HG02970 (cell line): ENCODE results near the gene RNF11.

Experiments used
- ATAC-seq: cut with Tn5 transposase; IDR thresholded peaks from one replicate; pipeline ENCODE4 v1.9.1; 2021; ENCODE audit warnings: mild to moderate bottlenecking, moderate library complexity, moderate number of reproducible peaks; ENCODE audit not compliant: unreplicated experiment, low FRiP score

Gene RNF11

DNA sequence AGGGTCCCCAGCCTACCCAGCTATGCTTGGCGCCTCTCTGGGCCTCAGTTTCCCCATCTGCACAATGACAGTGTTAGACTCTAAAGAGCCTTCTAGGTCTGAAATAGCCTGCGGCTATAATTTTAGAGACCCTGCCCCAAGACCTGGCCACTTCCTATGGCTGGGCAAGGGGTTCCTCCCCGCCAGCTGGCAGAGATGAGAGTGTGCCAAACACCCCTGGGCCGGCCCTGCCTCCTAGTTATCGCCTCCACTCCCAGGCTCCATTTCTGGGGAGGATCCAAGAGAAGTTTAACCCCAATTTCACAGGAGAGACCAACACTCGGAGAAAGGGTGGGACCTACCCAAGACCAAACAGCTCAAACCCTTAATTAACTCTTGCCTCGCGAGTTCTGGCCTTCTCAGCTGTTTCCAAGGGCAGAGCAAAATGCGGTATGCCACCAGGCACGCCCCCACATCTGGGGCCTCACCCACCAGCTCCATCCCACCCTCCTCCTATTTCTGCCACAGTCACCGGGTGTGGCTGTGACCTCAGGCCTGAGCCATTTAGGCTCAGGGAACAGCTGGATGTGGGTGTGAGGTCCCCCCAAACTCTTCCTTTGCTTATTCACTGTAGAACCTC, 58.6 kb downstream of the RNF11 start:
- ATAC-seq, result no peak

DNA sequence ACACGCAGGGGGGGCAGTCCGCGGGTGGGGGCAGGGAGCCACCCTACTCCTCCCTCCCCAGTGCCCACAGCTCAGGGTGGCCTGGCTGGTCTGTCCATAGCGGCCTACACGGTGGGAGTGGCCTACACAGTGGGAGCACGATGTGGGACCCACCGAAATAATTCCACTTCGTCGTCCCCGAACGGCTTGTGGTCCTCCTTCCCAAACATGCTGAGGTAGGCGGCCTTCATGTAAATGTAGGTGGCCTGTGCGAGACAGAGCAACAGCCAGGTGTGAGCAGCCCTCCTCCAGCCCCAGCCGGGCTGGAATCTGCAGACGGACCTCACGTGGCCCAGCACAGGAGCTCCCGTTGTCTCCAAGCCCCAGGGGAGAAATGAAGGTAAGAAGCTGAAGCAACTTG, 59.9 kb downstream of the RNF11 start:
- no peak for ATAC-seq

DNA sequence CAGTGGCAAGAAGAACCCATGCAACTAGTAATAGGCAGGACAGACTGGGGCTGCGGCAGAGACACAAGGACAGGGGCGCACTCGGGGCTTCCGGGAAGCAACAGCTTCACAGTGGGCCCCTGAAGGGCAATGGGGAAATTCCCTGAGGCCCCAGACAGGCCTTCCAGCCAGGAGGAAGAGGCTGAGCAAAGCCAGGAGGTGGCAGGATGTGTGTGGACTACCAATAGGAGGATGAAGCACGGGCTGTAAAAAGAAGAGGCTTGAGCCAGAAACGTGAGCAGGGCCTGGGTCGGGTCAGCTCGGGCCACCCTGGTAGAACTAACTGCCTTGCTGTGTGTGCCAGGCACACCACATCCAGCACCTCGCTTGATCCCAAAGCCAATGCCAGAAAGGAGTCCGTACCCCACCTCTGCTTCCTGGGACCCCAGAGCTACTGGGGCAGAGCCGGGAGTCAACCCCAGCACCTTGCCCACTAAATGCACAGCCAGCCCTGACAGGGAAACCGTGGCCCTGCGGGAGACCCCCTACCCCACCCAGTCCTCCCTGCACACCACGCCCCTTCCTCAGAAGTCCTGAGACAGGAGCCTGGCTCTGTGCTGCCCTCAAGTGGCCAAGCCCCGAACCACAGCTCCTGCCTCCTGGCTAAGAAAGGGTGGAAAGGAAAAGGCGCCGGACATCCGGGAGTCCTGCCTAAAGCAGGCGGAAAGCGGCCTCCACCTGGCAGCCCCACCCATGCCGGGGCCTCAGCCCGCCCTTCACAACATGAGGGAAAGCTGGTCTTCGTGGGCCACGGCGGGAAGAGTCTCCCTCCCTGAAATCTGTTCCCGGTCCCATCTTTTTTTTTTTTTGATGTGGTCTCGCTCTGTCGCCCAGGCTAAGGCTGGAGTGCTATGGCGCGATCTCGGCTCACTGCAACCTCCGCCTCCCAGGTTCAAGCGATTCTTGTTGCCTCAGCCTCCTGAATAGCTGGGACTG, 60.6 kb downstream of the RNF11 start:
- no peak for ATAC-seq

DNA sequence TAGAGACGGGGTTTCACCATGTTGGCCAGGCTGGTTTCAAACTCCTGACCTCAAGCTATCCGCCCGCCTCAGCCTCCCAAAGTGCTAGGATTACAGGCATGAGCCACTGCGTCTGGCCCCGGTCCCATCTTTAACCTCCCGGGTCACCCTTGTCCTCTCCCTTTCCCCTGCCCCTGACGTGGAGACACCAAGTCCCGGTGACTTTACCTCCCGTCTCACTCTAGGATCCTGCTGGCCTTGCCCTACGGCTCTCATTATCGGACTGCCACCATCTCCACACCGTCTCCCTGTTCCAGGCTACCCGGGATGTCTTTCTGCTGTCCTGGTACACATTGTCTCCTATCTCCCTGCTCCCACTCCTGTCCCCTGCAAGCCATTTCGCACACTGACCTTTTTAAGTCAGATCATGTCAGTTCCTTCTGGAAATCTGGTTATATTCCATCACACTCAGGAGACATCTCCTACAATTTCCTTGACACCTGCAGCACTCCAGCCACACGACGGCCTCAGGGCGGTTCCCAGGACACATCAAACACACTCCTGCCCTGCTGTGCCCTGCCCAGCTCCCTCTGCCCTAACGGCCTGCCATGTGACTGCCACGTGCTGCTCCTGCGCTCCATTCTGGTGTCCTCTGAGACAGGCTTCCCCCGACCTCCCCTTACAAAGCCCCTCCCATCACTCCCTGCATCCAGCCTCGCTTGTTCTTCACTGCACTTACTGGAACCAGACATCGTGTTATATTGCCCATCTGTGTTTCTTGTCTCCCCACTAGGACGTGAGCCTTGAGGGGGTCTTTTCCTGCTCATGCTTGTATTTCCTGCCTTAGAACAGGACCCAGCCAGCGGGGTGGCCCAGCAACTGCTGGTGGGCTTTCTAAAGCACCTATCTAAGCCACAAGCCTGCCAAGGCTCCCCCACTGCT, 61.6 kb downstream of the RNF11 start:
- ATAC-seq, result no peak

DNA sequence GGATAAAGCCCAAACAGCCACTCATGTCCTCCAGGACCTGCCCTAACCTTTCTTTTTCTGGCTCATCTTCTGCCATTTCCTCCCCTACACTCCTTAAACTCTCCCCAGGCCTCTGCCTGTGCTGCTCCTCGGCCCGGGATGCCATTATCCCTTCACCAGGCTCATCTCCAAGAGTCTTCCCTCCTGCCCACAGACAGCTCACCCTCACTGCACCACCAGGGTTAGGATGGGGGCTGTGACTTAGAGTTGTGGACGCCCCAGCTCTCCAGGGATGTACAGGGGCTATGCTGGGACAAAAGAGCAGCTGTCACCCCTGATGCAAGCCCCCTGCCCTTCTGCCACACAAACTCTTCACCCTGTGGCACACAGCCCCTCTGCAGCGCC, 62.2 kb downstream of the RNF11 start:
- no peak for ATAC-seq

DNA sequence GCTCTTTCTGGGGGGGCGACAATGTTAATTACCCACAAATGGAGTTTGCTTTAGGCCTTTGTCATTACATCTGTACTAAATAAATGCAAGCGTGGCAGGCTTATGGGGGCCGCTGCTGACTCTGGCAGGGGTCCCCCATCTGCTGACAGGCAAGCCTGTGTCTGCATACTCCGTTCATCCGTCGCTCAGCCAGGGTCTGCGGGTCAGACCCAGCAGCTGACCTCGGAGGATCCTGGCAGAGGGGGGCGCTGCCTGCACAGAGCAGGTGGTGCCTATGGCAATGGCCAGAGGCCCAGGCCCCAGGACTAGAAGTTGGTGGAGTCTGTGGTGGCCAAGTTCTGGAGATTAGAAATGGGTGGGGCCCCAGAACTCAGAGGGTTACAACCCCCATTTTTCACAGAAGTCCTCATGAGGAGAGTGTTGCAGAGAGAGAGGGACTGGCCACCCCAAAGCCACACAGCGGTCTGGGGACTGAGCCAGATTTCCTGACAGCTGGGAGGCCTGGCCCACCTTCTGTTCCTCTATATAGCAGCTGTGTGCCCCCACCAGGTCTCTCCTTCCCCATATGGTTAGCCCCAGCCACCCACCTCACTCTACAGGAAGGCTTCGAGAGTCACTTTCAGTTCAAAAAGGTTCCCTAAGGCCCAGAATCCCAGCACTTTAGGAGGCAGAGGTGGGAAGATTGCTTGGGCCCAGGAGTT, 63.3 kb downstream of the RNF11 start:
- no peak for ATAC-seq

DNA sequence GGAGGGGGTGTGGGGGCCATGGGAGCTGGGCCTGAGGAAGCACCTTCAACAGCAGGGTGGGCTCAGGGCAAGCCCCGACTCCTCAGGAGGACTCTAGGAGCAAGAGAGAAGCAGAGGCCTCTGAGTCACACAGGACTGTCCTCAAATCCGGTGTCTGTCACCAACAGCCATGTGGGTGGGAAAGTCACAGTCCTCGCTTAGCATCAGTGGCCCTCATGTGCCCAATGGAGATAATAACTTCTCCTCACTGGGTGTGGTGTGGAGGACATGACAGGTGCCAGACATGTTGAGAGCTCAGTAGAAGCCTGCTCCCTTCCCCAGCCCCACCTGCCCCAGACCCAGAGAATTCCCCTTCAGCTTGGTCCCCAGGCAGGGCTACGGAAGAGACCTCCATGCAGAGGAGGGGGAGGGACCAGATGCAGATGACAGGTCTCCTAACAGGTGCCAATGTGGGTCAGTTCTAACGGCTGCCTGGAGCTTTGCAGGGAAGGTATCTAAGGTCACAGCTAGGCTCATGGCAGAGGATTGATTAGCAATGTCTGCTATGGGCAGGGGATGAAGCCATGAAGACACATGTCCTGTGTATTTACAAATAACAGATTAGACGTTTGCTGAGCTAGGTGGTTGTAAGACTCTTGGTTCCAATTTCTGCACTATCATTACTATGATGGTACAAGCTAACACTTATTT, 64.1 kb downstream of the RNF11 start:
- no peak for ATAC-seq

DNA sequence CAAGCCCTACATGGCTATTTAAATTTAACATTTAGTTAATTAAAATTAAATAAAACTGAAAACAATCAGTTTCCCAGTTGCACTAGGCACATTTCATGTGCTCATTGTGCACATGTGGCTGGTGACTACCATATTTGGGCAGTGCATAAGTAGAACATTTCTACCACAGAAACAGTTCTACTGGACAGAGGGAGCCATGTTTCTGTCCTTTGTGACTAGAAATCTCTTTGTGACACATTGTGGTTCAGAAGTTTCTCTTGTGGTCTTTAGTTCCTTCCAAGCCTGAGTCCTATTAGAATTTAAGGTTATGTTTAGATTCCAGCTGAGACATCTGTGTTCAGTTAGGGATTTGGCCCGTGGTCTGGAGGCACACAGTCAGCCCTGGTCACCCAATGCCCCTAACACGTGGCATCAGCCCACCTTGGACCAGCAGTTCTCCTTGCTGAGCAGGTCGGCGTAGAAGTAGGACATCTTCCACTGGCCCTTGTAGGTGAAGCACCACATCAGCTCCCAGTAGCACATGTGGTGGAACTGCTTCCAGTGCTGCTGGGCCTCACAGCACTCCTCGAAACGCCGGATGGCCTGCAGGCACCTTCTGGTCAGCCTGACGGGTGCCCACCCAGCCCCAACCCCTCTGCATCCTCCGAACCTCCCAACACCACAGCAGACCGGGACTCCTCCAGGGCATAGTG, 65.2 kb downstream of the RNF11 start:
- ATAC-seq, result no peak

DNA sequence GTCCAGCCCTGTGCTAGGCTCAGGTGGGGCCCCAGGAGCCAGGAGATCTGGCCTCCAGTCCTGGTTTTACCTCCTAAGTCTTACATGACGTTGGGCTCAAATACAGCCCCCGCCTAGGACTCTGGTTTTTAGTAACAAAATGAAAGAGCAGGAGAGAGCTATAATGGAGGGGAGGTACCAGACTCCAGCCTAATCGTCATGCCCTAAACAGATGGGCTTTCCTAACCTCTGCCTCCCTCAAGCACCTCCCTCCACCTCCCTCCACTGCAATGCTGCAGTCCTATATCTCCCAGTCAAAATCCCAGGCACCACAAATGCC, 65.7 kb downstream of the RNF11 start:
- ATAC-seq, result no peak

DNA sequence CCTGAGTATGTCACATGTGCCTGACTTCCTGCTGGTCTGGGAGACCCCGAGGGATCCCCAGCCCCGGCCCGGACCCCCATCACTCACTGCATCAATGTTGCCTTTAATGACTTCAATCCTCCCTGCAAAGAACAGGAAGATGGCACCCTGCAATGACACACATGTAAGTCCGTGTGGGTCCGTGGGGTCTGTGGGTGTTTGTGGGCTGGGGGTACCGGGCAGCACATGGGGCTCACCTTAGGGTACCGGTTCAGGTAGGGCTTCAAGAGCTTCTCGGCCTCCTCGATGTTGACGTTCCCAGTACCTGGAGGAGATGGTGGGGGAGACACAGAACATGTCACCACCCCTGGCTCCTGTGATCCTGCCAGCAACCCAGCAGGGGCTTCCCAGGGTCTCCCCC, 66.2 kb downstream of the RNF11 start:
- ATAC-seq, result no peak

DNA sequence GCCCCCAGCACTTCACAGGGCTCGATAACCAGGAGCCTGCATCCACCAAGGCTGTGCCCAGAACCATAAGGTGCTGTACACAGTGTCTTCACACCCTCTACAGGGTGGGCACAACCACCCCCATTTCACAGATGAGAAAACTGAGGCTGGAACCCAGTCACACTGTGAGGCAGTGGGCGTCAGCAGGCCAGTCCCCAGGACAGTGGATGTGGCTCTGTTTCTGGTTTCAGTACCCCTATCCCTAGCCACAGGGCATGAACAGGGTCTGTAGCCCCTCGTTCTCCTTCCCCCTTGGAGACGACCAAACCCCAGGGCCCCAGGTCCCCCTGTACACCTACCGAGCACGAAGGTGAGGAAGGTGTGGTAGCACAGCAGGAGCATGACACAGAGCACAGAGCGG, 66.7 kb downstream of the RNF11 start:
- ATAC-seq, result no peak

DNA sequence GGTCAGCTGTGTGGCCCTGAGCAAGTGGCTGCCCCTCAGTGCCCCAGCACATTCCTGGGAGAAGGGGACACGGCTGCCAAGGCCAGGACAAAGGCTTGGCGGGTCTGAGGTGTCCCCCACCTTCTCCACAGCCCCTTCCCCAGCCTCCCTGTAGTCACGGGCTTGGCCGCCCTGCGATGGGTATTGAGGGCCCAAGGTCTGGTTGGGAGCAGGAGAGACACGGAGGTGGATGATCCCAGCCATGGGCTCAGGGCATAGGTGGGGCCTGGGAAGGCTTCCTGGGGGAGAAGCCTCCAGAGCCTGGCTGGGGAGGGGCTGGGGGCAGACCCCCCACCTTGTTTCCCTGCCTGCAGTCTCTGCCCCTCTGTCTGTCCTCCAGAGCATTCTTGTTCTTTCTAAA, 67.2 kb downstream of the RNF11 start:
- ATAC-seq, result no peak

DNA sequence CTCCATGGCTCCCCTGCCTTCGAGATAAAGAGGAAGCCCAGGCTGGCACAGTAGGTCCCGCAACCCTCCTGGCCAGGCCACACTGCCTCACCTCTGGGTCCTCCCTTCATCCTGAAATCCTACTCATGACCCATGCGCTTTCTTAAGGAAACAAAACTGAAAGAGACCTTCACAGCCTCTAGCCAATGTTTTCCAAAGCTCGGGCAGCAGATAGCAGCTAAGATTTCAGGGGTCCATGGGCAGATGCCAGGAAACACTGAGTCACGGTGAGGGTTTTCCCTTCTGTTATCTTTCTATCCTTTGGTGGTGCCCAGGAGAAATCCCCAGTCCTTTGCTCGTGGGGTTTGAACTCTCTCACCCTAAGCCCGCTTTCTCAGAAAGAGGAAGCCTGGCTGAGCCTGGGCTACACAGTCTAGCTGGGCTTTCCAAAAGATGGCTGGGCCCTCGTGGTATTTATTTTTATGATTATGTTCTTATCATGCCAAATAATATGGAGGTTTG, 67.7 kb downstream of the RNF11 start:
- ATAC-seq, result no peak

DNA sequence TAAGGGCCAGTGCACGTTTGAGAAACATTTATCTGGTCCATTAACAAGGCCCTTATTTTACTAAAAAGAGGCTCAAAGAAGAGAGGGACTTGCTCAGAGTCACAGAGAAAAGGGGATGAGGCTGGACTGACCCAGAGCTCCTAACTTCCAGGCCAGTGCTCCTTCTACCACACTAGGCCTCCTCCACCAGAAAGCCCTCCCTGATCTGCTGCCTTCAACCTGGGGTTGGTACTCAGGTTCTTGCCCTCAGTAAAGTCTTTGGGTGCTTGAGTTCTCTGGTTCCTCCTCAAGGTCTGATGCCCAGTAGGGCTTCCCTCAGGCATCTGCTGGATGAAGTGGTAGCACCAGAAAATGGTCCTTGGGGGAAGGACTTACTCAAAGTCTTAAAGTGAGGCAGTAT, 68.3 kb downstream of the RNF11 start:
- ATAC-seq, result no peak

DNA sequence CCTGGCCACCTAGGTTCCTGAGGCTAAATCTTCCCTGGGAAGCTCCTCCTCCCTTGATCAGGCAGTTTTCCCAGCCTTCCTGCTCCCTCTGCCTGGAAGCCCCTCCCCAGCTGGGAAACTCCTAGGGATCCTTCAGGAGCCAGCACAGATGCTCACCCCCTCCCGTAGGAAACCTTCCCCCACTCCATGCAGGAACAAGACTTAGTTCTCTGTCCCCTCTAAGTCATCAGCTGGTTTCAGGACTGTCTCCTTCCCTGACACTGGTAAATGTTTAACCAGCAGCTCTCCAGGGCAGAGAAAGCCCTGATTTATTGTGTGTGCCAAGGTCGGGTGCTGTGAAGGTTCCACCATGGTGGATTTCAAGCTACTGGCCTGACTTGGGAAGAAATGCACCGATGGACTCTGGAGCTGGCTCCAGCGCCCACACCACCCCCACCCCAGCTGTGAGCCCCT, 69.3 kb downstream of the RNF11 start:
- ATAC-seq, result no peak

DNA sequence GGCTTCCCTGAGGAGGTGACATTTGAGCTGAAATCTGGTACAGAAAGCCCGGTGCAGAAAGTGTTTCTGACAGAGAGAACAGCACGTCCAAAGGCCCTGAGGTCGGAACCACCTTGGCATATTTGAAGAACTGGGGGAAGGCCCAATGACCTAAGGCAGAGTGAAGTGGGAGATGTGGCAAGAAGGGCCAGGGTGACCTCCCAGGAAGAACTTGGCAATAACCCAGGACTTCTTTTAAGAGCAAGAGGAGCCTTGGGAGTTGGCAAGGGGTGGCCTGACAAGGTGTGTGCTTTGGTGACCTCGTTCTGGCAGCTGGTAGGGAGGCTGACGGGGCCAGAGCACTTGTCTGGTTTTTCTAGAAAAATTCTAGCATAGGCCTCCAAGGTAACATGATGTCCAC, 70.9 kb downstream of the RNF11 start:
- no peak for ATAC-seq

DNA sequence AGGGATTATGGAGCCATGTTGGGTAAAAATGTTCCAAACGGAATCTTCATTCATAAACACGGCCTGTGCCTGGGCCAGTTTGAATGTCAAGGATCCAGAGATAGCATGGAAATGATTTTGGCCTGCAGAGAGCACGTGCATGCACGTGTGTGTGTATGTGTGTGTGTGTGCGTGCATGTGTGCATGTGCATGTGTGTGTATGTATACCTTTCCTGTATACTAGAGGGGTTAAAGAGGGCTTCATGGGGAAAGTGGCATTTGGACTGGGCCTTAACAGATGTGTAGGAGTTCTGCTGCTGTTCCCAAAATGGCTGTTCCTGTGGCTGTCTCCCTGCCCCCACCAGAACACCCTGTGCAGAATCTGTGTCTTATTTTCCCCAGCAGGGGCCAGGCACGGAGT, 72.6 kb downstream of the RNF11 start:
- ATAC-seq, result no peak

DNA sequence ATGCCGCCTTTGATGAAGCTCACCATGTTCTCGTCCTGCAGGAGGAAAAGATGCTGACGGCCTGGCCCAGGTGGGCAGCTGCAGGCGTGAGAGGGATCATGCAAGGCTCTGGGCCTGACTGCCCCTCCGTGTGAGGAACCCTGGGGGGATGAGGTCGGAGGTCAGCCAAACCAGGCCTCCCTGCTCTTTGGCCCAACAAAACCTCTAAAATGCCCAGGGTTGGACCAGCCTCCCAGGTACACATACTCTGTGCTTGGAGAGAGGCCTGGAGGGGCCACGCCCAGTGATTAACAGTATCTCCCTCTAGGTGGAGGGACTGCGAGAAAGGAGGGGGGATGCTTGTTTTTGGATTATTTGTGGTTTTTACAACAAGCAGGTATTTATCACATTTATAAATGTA, 73.2 kb downstream of the RNF11 start:
- ATAC-seq, result no peak
